B cell (primary cell): ENCODE measurements around the gene SLC13A3. TPM values are rescaled to one million over a fixed set of nuclear protein-coding genes. Genes with fewer than 3 reads are reported as not detected.

ENCODE experiments used
- ATAC-seq: fragments of 200-7000 bp; cut with Tn5 transposase; one replicate; pipeline ENCODE4 v1.10.0; 2021; ENCODE audit warnings: low read depth, mild to moderate bottlenecking, moderate number of reproducible peaks, moderate library complexity
- CTCF ChIA-PET: fragments of 350-600 bp; sonication (Branson Sonifier 250); formaldehyde crosslinking; loops from one replicate; lab custom pipeline; 2021; ENCODE audit warnings: antibody characterized with exemption, inconsistent platforms; lab: Charles Lee
- POLR2A ChIA-PET: fragments of 350-600 bp; sonication (Branson Sonifier 250); formaldehyde crosslinking; loops from one replicate; lab custom pipeline; 2021; ENCODE audit warnings: antibody characterized with exemption; lab: Charles Lee
- DNase-seq: peaks from one replicate; pipeline ENCODE4 v3.0.0; 2013
- H2AFZ ChIP-seq: 2 replicates; pipeline ENCODE4 v1.6.1; 2012; ENCODE audit warnings: mild to moderate bottlenecking, low read depth, low read length; ENCODE audit not compliant: insufficient read depth, poor library complexity, severe bottlenecking
- H3K27ac ChIP-seq, 2 donors: 1 replicate in 1 of 2; 2 replicates in 1 of 2; pipeline ENCODE4 v1.5.1; 2012 to 2013; ENCODE audit warnings: low read length in 2 of 2, mild to moderate bottlenecking in 2 of 2, moderate library complexity in 1 of 2
- H3K27me3 ChIP-seq, 4 experiments: fragments of 200-600 bp in 1 of 4; sonication (generic) in 1 of 4; replicated peaks in 1 of 4; 1 replicate in 2 of 4; 2 replicates in 2 of 4; pipeline versions ENCODE4 v1.6.1 to v1.7.0; 2013 to 2016; ENCODE audit warnings: low read length in 3 of 4, mild to moderate bottlenecking in 2 of 4, mixed read lengths in 1 of 4, moderate library complexity in 1 of 4; ENCODE audit not compliant: insufficient read depth in 4 of 4, control insufficient read depth in 3 of 4; ENCODE audit errors: control extremely low read depth in 1 of 4
- H3K36me3 ChIP-seq, 2 experiments: replicated peaks in 1 of 2; 1 replicate in 1 of 2; 2 replicates in 1 of 2; pipeline versions ENCODE4 v1.6.1 to v1.7.1; 2013; ENCODE audit warnings: low read length in 1 of 2; ENCODE audit not compliant: insufficient read depth in 2 of 2, control insufficient read depth in 1 of 2; ENCODE audit errors: control extremely low read depth in 1 of 2, extremely low read depth in 1 of 2
- H3K4me1 ChIP-seq, 2 donors: fragments of 200-600 bp in 1 of 2; sonication (generic) in 1 of 2; 1 replicate in 1 of 2; 2 replicates in 1 of 2; pipeline versions ENCODE4 v1.5.1 to v1.6.1; 2013 to 2017; ENCODE audit warnings: low read length in 2 of 2; ENCODE audit not compliant: control insufficient read depth in 2 of 2, insufficient read depth in 2 of 2
- H3K4me2 ChIP-seq: replicated peaks from 2 replicates; pipeline ENCODE3; 2012; ENCODE audit warnings: mild to moderate bottlenecking, low read depth, low read length; ENCODE audit not compliant: poor library complexity, severe bottlenecking
- H3K4me3 ChIP-seq, 5 experiments: fragments of 200-600 bp in 1 of 5; sonication (generic) in 1 of 5; 1 replicate in 3 of 5; 2 replicates in 2 of 5; pipeline versions ENCODE4 v1.5.1 to v1.7.0; 2011 to 2016; ENCODE audit warnings: low read length in 4 of 5, mild to moderate bottlenecking in 4 of 5, low read depth in 2 of 5, control low read depth in 1 of 5, moderate library complexity in 1 of 5; ENCODE audit not compliant: insufficient read depth in 1 of 5; ENCODE audit errors: control extremely low read depth in 1 of 5, extremely low read depth in 1 of 5
- H3K79me2 ChIP-seq: fragments of 200-600 bp; sonication (generic); one replicate; pipeline ENCODE4 v1.6.0; 2016; ENCODE audit warnings: low read length; ENCODE audit not compliant: control insufficient read depth, insufficient read depth
- H3K9ac ChIP-seq: fragments of 200-600 bp; sonication (generic); 2 replicates; pipeline ENCODE4 v1.6.1; 2017; ENCODE audit warnings: mild to moderate bottlenecking, low read length, moderate library complexity
- H3K9me3 ChIP-seq, 3 donors: one replicate each; pipeline versions ENCODE4 v1.6.1 to v1.7.1; 2013; ENCODE audit warnings: low read length in 2 of 3; ENCODE audit not compliant: control insufficient read depth in 2 of 3, insufficient read depth in 1 of 3; ENCODE audit errors: control extremely low read depth in 1 of 3
- H4K20me1 ChIP-seq: 2 replicates; pipeline ENCODE4 v1.6.0; 2012; ENCODE audit warnings: mild to moderate bottlenecking, low read length; ENCODE audit not compliant: insufficient read depth, control insufficient read depth, poor library complexity, severe bottlenecking
- H3K27ac Mint-ChIP-seq: one replicate; pipeline ENCODE4 v1.8.0; 2021; ENCODE audit warnings: mixed read lengths
- H3K27me3 Mint-ChIP-seq: one replicate; pipeline ENCODE4 v1.8.0; 2021; ENCODE audit warnings: mixed read lengths
- H3K4me1 Mint-ChIP-seq: one replicate; pipeline ENCODE4 v1.8.0; 2021; ENCODE audit warnings: mixed read lengths
- H3K4me3 Mint-ChIP-seq: one replicate; pipeline ENCODE4 v1.8.0; 2021; ENCODE audit warnings: mixed read lengths
- H3K9me3 Mint-ChIP-seq: one replicate; pipeline ENCODE4 v1.8.0; 2022; ENCODE audit warnings: mixed read lengths; ENCODE audit not compliant: insufficient read depth
- CTCF ChIP-seq: fragments of 200-600 bp; IDR thresholded peaks from one replicate; pipeline ENCODE4 v1.8.0; 2022; ENCODE audit warnings: antibody characterized with exemption, mild to moderate bottlenecking
- EZH2 ChIP-seq: IDR thresholded peaks from 2 replicates; pipeline ENCODE4 v1.6.1; 2012; ENCODE audit warnings: borderline replicate concordance, low read depth, mild to moderate bottlenecking, moderate library complexity, low read length; ENCODE audit not compliant: insufficient read depth, poor library complexity, severe bottlenecking
- WGBS: methylation state at CpG from one replicate; pipeline ENCODE4 v1.1.5; 2013; ENCODE audit warnings: missing lambda C conversion rate; ENCODE audit not compliant: insufficient coverage; 5-methylcytosine and 5-hydroxymethylcytosine counted together
- intact Hi-C: fragments of 100-400 bp; cut with micrococcal nuclease; formaldehyde crosslinking; loops from one replicate; pipeline ENCODE4 v1.10.0; 2022
- polyA plus RNA-seq: library from polyadenylated mRNA; depleted of rRNA; stranded (reverse); fragments of >200 nt; gene quantifications from 2 replicates; pipeline ENCODE4 v1.2.3, GENCODE V29; 2012
- total RNA-seq, 2 donors: library from RNA; stranded (reverse); fragments of 120-200 nt in 1 of 2; gene quantifications; 1 replicate in 1 of 2; 2 replicates in 1 of 2; pipeline versions ENCODE4 v1.2.3 to v1.2.4, GENCODE V29; 2013 to 2022

The SLC13A3 gene
- total and polyA plus RNA-seq, 2 donors (not counting 1 experiment from before 2014, with no cell fraction given), result 0.09 to 0.20 TPM

GRCh38 chr20:46627234-46627633 lies 24.0 kb downstream of the SLC13A3 start:
- no CpG with 5 or more reads among the region's 4 CpGs for WGBS
- Histone ChIP-seq H3K27me3 (peaks cover 0 to 19% (median 5%) of the 10 kb centered on the region in 4 experiments), H3K9ac (no peak overlapping the region), H3K36me3 (no peaks in the 10 kb centered on the region), H3K79me2 (no peaks in the 10 kb centered on the region), H3K27ac (no peak overlapping the region), H4K20me1 (no peaks in the 10 kb centered on the region), H3K4me1 (no peaks in the 10 kb centered on the region), H3K4me3 (no peak overlapping the region), H2AFZ (no peak overlapping the region), H3K4me2 (no peak overlapping the region), H3K9me3 (peaks cover 0 to 17% (median 16%) of the 10 kb centered on the region in 3 donors)
- Mint-ChIP-seq H3K4me3 (no peak overlapping the region), H3K4me1 (no peaks in the 10 kb centered on the region), H3K27me3 (peaks cover 30% of the 10 kb centered on the region), H3K9me3 (no peaks in the 10 kb centered on the region), H3K27ac (no peak overlapping the region)
- CTCF ChIA-PET, result no interaction called here
- TF ChIP-seq EZH2 (no peak), CTCF (no peak)
- ATAC-seq (no peak), DNase-seq (no peak)
- intact Hi-C loops, result no loop called here
- POLR2A ChIA-PET, result no interaction called here

GRCh38 chr20:46626758-46627157 lies 24.5 kb downstream of the SLC13A3 start:
- Mint-ChIP-seq H3K9me3 (no peaks in the 10 kb centered on the region), H3K4me3 (no peak overlapping the region), H3K4me1 (no peaks in the 10 kb centered on the region), H3K27ac (no peak overlapping the region), H3K27me3 (peaks cover 31% of the 10 kb centered on the region)
- H3K36me3 ChIP-seq, result no peaks in the 10 kb centered on the region
- intact Hi-C loops, result no loop called here
- ChIA-PET CTCF (interaction anchor here (0.6 kb wide), 1 partner anchor 1980 kb away, joined by 3 read pairs; no protein-coding TSS in a partner anchor), POLR2A (no interaction called here)
- 95% methylated on average over 2 of the region's 4 CpGs for WGBS
- no peak for TF ChIP-seq EZH2
- no peak for TF ChIP-seq CTCF
- peaks cover 0 to 19% (median 4%) of the 10 kb centered on the region in 4 experiments for H3K27me3 ChIP-seq
- no peaks in the 10 kb centered on the region for H4K20me1 ChIP-seq
- H3K27ac ChIP-seq, result no peak overlapping the region
- H3K9ac ChIP-seq, result no peak overlapping the region
- DNase-seq, result no peak
- no peak overlapping the region for H2AFZ ChIP-seq
- H3K4me2 ChIP-seq, result no peak overlapping the region
- no peaks in the 10 kb centered on the region for H3K79me2 ChIP-seq
- no peak for ATAC-seq
- peaks cover 0 to 17% (median 16%) of the 10 kb centered on the region in 3 donors for H3K9me3 ChIP-seq
- no peaks in the 10 kb centered on the region for H3K4me1 ChIP-seq
- no peak overlapping the region for H3K4me3 ChIP-seq
